SKM-1 treated with dmso at 0.1 percent for 144 hours (cell line): ENCODE results near the gene SELPLG.
"Not testable (repeated sequence)": the region's sequence is repeated elsewhere in the genome, so short reads cannot be mapped to it uniquely, and the experiment has no call there.

Experiments
- DNase-seq: peaks from one replicate; lab custom pipeline; 2025; ENCODE audit not compliant: unreplicated experiment; lab: John Stamatoyannopoulos, UW

SELPLG gene

DNA sequence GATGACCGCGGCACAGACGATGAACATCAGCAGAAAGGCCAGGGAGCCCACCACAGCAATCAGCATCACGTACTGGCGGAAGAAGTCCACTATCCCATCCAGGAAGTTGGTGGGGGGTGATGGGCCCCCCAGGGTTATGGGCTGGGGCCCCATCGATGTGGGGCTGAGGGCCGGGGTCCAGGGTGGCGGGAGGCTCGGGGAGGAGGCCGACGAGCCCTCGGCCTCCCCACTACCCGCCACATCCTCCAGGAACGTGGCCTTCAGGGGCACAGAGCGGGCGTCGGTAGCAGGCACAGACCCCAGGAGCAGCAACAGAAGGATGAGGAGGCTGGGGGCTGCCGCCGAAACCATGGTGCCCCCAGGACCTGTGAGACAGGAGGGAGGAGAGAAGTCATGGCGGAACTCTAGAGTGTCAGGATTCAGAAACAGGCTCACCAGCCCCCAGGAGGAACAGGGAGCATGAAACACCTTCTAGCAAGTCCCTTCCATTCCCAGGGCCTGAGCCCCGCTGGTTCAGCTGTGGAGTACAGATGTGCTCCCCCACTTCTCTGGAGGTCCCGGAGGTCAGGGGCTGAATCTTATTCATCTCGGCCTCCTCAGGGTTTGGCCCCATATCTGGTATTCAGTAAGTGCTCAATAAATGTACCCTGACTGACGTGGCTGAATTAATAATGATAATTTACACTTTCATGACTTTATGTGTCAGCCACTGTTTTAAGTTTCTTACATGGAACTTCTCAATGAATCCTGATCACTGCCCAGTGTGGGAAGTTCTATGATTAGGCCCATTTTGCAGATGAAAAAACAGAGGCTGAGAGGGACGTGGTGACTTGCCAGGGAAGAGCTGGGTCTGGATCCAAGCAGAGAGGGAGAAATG, 41.4 kb downstream of the SELPLG start:
- no peak for DNase-seq

DNA sequence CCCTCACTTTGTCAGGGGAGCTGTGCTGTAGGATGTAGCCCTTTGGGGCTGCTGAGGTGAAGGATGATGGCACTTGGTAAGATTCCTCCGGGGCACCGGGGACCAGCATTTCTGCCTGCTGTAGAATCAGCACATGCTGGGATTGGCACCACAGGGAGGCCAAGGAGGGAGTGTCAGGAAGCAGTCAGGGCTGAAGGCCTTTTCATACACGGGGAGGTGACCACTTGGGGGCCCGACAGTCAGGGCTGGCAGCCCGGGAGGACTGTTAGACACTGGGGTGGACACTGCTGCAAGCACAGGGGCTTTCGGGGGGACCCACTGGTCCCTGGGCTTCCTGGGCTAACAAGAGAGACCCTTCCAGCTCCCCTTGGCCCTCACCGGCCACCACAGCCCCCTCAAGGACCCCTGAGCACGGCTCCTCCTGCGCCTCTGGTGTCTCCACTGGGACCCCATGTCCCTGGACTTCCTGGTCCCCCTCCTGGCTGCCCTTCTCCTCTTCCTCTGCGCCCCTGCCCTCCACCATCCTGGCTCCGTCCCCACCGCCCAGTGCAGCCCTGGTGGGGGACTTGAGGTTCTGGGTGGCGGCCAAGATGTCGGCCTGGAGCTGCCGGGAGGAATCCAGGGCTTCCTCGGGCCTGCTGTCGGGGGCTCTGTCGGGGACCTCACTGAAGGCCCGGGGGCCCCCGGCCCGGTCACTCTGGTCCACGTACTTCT, 42.3 kb downstream of the SELPLG start:
- DNase-seq, result no peak

DNA sequence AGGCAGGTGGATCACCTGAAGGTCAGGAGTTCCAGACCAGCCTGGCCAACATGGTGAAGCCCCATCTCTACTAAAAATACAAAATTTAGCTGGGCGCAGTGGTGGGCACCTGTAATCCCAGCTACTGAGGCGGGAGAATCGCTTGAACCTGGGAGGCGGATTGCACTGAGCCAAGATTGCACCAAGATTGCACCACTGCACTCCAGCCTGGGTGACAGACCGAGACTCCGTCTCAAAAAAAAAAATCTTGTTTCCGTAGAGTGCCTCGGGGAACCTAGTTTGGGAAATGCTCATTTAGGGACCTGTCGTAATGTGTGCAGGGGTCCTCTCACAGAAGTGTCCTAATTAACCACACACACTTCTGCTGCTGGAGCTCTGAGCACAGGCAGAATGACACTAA, 43.2 kb downstream of the SELPLG start:
- DNase-seq, result not testable (repeated sequence)

DNA sequence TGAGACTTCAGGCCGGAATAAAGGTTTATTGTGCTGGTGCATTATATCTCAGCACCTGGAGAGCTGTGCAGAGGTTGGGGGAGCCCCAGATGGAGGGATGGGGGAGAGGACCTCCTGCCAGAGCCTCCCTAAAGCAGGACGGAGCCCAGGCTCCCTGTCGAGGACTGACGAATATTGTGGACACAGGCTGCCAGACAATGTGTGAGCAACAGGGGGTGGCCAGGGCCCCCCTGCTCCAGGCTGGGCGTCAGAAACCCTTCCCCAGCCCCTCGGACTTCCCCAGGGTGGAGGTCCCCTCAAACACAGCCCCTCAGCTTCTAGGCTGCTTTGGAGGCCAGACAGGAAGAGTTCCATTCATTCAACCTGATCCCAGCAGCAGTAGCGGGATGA, 43.9 kb downstream of the SELPLG start:
- DNase-seq, result no peak

DNA sequence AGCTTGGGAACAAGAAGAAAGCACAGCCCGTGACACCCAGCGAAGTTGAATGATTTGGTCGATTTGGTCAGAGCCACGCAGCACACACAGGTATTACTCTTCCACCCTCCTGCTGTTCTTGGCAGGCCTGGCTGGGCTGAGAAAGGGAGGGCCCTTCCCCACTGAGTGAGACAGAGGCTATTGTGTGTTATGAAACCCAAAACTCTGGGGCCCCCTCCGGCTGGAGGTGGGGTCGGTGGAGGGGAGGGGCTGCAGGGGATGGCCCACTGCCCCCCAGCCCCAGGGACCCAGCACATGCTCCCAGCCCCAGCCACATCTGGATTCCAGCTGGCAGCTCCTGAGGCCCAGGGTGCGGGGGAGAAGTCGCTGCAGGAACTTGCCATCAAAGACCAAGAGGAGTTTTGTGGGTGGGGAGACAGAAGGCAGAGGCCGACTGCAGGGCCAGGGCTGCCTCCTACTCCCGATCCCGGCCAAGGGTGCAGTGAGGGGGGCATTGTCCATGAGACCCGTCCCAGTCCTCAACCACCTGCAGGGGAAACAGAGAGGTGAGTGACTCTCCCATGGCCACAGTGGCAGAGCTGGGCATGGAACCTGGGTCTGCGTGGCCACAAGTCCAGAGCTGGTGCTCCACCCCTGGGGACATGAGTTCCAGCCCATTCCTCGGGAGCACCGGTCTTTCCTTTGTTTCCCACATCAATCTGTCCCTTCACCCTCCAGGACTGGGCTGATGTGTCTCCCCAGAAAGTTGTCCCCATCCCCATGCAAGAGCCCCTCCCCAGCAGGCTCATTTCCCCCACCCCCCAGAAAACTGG, 44.5 kb downstream of the SELPLG start:
- DNase-seq, result no peak

DNA sequence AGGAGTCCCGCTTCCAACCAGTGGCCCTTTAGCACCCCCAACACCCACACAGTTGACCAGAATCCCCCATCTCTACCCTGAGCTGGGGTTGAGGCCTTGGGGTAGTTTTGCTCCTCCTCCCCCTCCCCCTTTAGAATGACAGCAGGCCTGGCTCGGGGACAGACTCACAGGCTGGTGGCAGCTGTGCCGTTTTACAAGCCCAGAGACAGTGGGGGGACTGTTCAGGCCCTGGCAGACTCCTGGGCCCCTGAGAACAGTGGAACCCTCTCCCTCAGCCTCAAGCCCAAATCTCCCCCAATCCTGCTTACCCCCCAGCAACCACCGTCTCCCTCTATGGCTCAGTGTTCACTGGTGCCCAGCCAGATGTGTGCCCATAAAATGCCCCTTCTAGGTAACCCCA, 45.9 kb downstream of the SELPLG start:
- DNase-seq, result no peak

DNA sequence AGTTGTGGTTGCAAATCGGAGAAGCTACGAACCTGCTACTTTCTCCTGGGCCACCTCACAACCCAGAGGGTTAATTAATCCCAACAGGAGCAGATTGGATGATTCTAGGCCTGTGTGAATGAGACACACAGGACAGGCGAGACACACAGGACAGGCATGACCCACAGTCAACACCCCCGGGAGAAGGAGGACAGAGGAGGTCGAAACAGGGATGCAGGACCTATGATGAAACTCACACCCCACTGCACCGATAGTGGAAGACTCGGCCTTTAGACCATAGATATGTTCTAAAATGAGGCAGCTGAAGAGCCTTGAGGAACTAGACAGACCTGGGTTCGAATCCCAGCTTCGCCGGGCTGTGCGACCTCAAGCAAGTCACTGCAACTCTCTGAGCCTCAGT, 47.4 kb downstream of the SELPLG start:
- no peak for DNase-seq

DNA sequence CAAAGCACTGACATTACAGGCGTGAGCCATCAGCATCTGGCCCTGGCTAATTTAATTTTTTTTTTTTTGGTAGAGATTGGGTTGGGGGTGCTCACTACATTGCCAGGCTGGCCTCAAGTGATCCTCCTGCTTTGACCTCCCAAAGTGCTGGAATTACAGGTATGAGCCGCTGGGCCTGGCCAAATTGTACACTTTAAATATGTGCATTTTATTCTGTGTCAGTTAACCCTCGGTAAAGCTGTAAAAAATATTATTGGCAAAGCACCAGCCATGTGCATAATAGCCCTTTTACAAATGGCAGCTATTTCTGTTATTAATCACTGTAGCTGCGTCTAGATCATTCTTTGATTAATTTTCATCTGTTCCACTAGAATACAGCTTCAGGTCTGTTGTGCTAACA, 47.8 kb downstream of the SELPLG start:
- no peak for DNase-seq

DNA sequence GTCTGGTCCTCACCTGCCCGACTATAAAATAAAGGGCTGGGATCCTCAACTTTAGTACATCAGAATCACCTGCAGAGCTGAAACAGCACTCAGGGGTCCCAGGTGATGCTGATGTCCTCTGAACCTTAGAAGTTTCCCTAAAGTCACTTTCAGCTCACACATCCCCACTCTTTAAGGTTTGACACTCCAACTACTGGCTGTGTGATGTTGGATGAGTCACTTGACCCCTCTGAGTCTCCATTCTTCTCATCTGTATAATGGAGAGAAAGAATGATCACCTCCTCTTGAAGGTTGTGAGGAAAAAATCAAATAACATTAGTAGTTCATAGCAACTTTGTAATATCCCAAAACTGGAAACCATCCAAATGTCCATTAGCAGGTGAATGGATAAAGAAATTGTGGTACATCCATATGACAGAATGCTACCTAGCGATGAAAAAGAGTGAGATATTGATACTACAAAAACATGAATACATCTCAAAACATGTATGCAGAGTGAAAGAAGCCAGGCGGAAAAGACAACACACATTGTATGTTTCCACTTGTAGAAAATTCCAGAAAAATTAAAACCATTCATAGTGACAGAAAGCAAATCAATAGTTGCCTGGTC, 49.1 kb downstream of the SELPLG start:
- DNase-seq, result no peak

DNA sequence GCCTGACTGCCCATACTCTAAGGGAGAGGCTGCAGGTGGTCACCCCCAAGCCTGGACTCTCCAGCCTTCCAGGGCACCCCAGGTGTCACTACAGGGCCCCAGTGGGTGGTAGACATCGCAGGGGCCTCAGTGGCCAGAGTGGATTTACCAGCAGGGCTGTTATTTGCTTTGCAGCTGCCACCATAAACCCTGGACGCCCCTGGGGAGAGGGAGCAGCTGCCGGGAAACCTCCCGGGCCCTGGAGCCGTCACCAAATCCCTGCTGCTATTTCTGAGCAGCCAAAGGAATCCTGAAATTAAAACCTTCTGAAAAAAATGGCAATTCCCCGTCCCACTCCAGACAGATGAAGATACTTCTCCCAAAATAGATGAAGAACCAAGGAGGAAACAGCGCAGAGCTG, 49.7 kb downstream of the SELPLG start:
- no peak for DNase-seq

DNA sequence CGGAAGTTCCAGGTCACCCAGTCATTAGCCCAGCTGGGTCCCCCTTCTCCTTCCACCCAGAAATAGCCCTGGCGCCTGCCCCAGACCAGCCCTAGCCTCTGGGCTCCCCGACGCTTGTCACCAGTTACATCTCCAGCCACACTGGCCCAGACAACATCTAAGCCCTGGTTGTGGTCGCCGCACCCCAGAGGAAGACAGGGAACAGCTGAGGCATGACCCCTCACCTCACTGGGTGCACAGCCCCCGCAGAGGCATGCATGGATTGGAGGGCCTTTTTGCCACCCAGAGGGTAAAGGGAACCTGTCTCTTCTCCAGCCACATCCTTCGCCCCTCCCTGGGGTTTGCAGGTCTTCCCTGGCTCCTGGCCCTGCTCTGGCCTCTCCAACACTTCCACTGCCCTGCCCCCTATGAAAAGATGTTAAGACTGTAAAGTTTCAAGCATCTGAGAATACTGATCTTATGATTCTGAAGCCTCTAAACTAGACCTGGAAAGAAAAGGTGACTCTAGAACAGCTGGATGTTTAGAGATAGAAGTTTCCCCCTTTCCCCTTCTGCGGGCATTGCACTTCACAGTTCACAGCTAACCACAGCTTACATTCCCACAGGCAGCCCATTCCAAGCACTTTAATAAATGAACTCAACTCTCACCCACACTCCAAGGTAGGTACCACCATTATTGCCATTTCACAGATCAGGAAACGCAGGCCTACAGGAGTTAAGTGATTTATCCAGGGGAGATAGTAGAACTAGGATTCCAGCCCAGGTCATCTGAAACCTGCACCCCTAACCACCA, 50.5 kb downstream of the SELPLG start:
- no peak for DNase-seq

DNA sequence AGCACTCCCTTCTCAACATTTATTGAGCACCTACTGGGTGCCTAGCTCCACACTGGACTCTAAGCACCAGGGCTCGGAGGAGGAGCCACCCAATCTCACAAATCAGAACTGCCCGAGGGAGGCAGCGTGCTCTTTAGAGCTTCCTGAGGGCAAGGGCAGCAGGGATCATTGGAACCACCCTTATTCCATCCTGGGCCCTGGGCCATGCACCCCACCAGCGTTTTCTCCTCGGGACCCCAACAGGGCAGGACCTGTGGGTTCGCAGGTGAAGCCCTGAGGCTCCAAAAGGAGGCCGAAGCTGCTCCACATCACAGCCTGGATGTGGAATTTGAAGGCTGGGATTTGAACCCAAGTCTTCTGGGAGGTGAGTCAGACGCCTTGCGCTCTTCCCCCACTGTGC, 51.2 kb downstream of the SELPLG start:
- no peak for DNase-seq

DNA sequence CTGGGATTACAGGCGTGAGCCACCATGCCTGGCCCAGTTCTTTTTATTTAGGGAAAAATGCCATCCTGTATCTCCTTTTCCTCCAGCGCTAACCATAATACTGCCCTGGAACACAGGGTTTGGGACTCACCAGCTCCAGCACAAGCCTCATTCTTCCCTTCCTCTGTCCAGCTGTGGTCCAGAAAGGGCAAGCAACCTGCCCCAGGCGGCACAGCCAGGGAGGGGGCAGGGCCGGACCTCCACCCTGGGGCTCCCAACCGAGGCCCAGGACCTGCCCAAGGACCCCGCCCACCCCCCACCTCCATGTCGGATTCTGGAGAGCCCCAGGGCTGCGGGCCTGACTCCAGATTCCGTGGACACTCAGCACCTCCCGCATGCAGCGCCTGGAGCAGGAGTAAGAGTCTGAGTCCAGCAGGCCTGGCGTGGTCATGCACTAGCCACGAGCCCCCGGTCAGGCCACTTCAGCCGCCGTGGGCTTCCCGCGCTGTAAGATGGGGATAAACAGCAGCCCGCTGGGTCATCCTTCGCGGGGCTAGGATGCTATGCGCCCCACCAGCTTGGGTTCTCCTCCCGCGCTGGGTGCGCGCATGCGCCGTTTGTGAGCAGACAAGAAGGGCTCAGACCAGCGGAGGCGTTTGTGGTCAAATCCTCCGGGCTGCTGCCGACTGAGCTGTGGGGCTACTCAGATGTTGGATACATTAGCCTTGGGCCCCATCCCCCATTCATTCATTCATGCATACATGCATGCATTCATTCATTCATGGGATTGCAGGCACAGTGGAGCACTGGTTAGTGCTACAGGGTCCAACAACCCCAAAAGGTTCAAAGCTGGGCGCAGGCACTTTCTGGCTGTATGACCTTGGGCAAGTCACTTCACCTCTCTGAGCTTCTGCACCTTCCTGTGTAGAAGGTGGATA, 52.1 kb downstream of the SELPLG start:
- DNase-seq, result no peak

DNA sequence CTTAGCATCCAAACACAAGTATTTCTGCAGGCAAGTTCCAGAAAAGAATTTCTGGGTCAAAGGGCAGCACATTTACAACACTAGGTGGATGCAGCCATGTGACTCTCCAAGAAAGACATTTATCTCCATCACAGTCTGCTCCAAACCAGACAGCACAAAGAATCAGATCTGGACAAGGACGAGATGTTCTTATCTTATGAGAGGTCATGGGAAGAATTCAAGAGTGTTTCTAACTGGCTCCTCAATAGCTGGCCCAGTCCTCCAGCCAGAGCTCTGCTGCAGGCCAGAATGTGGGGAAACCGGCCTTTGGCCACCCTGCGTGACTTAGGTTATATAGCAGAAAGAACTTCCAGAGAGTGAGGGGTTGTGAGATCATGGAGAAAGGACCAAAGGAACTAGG, 53.2 kb downstream of the SELPLG start:
- DNase-seq, result no peak

DNA sequence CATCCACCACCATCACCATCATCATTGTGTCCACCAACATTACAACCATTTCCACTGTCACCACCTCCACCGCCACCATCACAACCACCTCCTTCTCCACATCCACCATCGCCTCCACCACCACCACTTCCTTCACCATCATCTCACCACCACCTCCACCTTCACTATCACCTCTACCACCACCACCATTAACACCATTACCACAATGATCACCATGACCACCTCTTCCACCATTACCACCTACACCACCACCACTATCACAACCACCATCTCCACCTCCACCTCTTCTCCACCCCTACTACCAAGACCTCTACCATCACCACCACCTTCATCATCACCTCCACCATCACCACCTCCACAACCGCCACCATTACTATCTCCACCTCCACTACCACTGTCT, 54.9 kb downstream of the SELPLG start:
- DNase-seq, result no peak

DNA sequence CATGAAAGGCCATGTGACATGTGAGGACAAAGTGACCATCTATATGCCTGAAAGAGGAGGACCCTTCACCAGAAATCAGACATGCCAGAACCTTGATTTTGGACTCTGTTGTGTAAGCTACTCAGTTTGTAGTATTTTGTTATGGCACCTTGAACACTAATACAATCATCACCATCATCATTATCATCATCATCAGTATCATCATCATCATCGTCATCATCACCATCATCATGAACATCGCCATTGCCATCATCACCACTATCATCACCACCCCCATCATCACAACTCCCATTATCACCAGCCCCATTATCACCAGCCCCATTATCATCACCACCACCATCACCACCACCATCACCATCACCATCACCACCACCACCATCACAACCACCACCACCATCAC, 55.4 kb downstream of the SELPLG start:
- no peak for DNase-seq

DNA sequence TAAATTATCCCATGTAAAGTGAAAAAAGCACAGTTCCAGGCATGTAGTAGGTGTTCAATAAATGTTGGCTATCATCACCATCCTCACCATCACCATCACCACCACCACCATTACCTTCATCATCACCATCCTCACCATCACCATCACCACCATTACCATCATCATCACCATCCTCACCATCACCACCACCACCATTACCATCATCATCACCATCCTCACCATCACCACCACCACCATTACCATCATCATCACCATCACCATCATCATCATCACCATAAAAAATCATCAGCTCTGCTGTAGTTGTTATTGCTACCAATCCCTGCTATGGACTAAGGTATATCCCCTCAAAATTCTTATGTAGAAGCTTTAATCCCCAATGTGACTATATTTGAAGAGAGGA, 56.2 kb downstream of the SELPLG start:
- DNase-seq, result no peak

DNA sequence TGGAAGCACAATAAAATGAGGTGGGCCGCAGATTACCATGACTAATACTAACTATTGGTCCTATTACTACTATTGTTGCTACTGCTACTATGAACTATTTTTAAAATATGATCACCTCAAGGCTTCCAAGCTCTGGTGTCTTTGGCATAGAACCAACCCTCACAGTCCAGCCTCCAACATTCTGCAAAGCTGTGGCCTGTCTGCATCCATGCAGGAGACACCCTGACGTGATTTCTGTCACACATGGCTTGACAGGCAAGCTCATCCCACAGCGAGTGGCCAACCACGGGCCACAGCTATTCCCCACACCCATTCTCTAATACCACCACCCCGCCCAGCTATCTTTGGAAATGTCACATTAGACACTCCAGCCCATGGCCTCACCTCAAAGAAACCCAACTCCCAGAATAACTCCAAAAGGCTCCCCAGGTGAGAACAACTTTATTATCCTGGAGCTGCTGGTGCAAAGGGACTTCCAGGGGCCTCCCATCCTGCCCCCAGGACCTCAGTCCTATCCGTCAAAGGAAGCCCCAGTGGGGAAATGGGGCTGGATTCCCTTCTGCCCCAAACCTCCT, 56.9 kb downstream of the SELPLG start:
- DNase-seq, result no peak
